Measurements from ENCODE around the gene PLEKHA8.

- TF ChIP-seq POLR2A (IDR thresholded peaks at IDR 0.05; ENCODE audit: control extremely low read depth in 1 of 2, low read depth in 2 of 2, low read length in 2 of 2) (no peak), USF2 (IDR thresholded peaks at IDR 0.05; ENCODE audit: low read length) (no peak), TCF12 (IDR thresholded peaks at IDR 0.05; ENCODE audit: low read depth, low read length) (no peak), ZNF274 (IDR thresholded peaks at IDR 0.05; ENCODE audit: borderline replicate concordance, extremely low read depth, low read length) (no peak), SP4 (IDR thresholded peaks at IDR 0.05; ENCODE audit: low read length) (no peak), CTCF (IDR thresholded peaks at IDR 0.05; ENCODE audit: control extremely low read depth in 1 of 3, insufficient read depth in 1 of 3, low read depth in 1 of 3, low read length in 3 of 3) (no peak), MAX (IDR thresholded peaks at IDR 0.05) (no peak), POLR2AphosphoS5 (IDR thresholded peaks at IDR 0.05; ENCODE audit: low read depth, low read length) (no peak), TAF1 (IDR thresholded peaks at IDR 0.05; ENCODE audit: low read depth, low read length) (no peak), SUZ12 (IDR thresholded peaks at IDR 0.05; ENCODE audit: low read length) (no peak)
These were observed 7.7 kb upstream of the PLEKHA8 start for GRCh38 chr7:30020535-30020934.
